Vein endothelial cell (primary cell): ENCODE results near the gene KLHDC7B. TPM values are rescaled to one million over a fixed set of nuclear protein-coding genes. Genes with fewer than 3 reads are reported as not detected.

Experiments used
- total RNA-seq: library from RNA; depleted of rRNA; stranded (reverse); fragments of >200 nt; gene quantifications from 2 replicates; pipeline ENCODE4 v1.2.3, GENCODE V29; 2012

The KLHDC7B gene
- under 0.01 TPM in 1 of 2 replicates, not detected in the other for total RNA-seq

DNA sequence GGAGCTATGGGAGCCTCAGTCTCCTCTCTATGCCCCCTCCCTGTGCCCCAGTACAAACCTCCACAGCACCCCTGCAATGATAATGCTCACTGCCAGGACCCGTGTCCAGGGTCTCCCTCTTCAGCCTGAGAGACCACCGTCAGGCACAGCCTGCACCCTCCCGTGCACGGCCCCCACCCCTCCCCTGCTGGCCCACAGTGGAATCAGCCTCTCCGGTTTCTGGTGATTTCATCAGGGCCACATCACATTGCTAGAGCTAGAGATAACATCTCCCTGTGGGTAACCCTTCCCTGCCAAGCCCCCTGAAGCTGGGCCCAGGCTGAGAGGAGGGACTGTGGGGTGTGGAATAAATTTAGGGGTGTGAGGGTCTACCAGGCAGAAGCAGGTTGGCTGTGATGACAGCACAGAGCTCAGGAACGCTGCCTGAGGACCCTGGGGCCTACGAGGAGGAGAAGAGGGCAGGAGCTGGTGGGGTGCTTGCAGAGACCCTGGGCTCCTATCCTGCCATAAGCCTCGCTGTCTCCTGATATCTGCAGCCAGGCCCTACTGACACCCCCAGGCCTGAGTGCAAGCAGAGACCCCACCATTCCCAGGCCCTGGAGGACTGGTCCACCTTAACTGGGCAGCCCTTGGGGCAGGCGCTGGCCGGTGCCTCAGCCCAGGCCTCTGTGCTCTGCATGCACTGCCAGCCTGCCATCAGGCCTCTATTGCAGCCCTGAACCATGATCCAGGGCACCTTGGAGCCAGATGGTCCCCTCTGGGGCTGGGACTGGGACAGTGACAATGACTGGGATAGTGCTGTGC lies at the start of gene KLHDC7B:
KLHDC7B (plus strand) TSS at position 378 of the 804 bp plus-strand sequence; CDS start at position 723, 345 bp downstream.

DNA sequence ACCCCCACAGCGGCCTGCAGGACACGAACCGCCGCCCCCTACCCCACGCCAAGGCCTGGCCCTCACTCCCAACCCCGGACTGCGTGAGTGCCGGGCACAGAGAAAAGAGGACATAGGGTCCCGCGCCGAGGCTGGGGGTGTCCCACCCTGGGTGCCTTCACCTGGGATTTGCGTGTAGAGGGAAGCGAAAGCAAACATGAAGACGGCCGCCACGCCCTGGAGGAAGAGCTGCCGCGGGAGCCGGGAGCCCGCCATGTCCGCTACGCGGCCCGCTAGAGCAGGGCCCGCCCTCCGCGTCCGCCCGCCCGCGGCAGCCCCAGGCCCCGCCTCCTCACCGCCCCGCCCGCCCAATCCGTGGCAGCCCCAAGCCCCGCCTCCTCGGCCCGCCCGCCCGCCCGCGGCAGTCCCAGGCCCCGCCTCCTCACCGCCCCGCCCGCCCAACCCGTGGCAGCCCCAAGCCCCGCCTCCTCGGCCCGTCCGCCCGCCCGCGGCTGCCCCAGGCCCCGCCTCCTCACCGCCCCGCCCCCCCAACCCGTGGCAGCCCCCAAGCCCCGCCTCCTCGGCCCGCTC lies 38.2 kb upstream of the KLHDC7B start, which contains the start of gene LMF2:
LMF2 (minus strand) TSS at position 282 of the 570 bp plus-strand sequence; CDS start at position 255, 27 bp downstream.

DNA sequence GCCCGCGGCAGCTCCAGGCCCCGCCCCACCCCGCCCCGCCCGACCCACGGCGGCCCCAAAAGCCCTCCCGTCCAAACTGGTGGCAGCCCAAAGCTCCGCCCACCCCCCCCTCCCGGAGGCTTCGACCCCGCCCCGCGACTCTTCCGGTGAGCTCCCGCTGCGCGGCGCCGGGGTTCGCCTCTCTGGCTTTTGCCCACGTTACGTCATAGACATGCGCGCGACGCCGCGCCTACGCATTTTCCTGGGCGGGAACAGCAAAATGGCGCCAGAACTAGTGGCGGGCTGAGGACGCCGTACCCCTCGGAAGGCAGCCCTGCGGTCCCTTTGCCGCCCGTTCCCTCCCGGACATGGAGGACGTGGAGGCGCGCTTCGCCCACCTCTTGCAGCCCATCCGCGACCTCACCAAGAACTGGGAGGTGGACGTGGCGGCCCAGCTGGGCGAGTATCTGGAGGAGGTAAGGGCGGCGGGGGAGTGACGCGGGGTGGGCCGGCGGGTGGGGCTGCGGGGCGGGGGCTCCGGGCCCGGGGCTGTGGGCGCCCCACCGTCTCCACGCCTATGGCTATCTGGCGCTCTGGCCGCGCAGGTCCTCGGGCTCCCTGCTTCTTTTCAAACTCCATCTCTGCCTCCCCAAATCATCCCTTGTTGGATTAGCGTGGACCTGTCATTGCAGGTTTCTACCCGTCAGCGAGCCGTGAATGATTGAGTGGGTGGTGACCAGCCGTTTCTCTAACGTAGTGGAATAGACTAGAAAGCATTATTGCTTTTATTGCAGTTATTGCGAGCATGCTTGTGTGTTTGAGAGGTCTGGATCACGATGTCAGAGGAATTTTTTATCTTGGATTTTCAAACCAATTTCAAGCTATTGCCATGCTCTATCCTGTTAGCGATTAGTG lies 37.5 kb upstream of the KLHDC7B start, which contains the start of gene NCAPH2:
NCAPH2 (plus strand) TSS at position 234 of the 894 bp plus-strand sequence; CDS start at position 348, 114 bp downstream.

DNA sequence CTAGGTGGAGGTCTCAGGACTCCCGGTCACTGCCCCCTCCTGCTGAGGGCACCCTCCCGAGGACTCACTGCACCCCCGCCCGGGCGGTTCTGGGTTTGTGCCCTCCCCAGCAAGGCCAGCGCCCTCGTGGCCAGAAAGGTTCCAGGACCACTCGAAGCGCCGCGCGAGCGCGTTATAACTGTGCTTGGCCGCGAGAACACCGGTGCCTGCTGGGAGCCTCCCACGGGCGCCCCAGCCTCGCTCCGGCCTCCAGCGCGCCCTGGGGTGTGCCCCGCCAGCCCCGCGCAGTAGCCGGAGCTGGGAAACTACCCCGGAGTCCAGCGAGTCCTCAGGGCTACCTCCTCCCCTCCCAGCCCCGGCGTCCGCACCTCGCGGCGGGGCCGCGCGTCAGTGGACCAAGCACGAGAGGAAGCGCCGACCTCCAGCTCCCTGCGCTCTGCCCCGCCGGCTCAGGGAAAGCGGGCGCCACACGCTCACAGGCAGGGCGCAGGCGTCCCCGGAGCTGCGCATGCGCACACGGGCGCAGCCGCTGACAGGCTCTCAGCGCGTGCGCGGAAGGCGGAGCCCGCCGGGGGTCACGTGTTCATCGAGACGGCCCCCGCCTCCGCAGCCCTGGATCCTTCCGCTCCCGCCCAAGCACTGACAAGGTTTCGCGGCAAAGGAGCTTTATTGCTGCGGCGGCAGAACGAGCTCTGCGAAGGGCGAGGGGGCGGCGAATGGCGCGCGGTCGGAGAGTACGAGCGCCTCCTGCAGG lies 20.4 kb upstream of the KLHDC7B start, which contains the start of gene SCO2:
SCO2 (minus strand) TSS at position 495 of the 754 bp plus-strand sequence. CDS start 1,187 bp downstream, outside the sequence.

DNA sequence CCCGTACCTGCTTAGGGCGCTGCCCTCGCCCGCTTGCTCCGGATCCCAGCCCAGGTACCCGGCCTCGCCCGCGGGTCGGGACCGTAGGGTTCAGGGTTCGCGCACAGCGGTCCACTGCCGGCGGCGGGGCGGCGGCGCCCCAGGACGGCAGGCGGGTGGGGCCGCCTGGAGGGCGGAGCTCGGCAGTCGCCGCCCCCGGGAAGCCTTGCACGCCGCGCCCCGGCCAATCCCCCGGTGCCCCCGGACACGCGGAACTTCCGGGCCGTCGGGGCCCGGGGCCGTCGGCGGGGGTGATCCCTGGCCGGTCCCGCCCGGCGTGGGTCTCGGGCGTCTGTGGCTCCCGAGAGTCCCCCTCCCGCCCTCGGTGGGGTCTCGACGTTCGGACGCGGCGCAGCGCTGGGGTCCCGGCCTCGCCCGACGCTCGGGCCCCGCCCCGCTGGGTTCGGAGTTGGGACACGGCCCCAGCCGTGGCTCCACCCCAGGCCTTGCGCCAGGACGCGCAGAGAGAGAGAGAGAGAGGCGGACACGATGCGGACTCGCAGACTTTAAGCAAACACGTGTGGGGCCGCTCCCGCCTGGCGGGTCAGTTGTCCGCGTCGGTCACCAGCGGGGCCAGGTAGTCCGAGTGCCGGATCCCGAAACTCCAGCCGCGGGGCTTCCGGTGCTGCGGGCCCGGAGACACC lies 15.7 kb upstream of the KLHDC7B start, which contains the start of gene TYMP:
TYMP (minus strand) TSS at position 116 of the 683 bp plus-strand sequence. CDS start 303 bp downstream, outside the sequence.

DNA sequence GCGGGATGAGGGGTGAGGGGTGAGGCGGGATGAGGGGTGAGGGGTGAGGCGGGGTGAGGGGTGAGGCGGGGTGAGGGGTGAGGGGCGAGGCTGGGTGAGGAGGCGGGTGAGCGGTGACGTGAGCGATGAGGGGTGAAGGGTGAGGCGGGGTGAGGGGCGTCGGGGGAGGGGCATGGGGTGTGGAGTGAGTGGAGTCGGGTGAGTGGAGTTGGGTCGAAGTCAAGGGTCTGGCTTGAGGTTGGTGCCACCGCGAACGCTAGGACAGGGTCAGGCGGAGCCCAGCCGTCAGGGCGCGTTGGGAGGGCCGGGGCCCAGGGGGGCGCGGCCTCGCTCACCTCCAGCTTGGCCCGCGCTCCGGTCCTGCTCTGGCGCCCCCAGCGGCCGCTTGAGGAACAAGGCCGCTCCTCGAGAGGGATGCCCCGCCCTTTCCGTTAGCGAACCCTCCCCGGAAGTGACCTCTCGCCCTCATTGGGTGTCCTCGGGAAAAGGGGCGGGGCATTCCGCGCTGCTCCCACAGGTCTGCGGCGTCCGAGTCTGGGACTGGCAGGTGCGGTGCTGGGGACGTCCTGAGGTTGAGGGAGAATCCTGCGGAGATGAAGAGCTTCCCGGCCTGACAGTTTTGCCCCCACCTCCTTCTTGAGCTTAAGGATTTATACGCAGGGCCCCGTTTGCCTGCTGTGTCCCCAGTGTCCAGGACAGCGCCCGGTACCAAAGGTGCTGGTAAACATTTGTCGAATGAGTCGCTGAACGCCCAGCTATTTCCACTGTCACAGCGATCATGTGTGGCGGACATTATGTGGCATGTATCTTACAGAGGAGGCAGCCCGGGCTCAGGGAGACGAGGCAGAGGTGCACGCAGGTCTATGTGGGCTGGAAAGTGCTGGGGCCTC lies 17.1 kb downstream of the KLHDC7B start, which contains the start of gene SYCE3:
SYCE3 (minus strand) TSS at position 397 of the 890 bp plus-strand sequence. CDS start 6,514 bp downstream, outside the sequence.

DNA sequence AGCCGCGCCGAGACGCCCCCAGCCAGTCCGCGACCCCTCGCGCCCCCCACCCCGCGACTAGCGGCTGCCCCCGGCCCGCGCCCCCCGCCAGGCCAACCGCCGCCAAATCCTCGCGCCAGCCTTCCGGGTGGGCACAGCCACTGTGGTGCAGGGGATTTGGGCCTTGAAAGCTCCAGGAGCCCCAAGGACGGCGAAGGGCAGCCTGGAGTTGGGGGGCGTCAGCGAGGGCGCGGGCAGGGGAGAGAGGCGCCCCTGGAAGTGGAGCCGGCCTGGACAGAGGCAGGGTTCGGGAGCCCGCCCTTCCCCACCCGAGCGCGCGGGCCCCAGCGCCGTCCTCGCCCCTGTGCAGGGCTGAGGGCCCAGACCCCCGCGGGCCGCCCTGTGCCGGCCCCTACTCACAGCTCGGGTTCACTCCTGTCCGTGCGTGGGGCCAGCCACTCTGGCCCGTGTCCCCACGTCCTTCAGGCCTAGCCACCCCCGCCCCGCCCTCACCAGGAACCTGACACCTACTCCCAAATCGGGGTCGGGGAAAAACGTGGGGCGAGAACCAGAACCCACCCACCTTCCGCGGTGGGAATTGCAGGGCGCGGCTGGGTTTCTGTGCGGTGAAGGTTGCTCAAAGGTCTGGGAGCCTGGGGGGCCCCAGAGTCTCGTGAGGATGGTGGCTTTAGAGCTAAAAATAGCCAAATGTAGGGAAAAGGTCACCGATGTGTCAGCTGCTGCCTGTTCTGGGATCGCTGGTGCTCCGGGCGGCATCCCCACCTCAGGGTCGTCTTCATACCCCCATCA lies 32.5 kb downstream of the KLHDC7B start, which contains the start of gene CPT1B:
CPT1B (minus strand) TSS at position 441 of the 789 bp plus-strand sequence. CDS start 512 bp downstream, outside the sequence.

DNA sequence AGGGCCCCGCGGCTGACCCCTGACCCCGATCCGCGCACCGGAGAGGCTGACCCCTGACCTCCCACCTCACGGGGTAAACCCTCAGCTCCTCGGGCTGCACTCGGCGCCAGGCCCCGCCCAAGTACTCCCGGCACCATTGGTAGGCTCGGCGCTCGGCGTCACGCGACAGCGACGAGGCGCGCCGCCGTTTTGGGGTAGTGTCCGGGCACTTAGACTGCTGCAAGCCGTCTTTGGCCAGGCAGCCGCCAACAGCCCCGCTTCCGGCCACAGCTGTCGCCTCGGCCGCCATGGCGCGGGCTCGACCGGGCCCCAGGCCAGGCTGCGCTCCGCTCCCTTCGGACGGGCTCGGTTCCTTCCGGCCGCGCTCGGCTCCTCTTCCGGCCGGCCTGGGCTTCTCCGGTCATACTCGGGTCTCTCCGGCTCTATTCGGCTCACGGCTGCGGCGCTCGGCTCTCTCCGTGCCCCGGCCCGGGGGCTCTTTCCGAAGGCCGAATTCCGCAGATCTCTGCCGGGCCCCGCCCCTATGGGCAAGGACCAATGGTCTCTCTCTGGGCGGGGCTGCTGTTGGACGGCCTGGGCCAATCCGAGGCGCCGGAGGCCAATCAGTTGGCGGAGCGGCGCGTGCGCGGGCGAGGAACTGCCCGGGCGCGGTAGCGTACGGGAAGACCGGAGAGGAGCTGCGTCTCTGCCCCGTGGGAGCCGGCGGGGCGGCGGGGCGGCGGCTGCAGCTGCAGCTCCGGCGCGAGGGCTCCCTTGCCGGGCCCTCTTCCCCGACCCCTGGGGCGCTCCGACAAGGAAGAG lies 37.0 kb downstream of the KLHDC7B start, which contains the start of gene CHKB:
CHKB (minus strand) TSS at position 357 of the 801 bp plus-strand sequence; CDS start at position 289, 68 bp downstream.

DNA sequence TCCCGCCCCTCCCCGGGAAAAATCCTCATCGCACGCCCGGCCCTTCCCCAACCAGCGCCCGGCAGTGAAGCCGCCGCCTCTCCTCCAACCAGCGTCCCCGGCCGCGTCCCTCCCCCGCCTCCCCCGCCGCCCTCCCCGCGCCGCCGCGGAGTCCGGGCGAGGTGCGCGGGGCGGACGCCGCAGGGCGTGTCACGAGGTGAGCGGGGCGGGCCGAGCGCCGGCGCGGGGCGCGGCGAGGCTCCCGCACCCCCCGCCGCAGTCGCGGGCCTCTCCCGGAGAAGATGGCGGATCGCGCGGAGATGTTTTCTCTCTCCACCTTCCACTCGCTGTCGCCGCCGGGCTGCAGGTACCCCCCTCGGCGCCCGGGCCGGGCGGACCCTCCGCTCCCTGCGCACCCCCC lies 54.8 kb downstream of the KLHDC7B start, which contains the start of gene MAPK8IP2:
MAPK8IP2 (plus strand) TSS at position 256 of the 400 bp plus-strand sequence; CDS start at position 282, 26 bp downstream.

Other genes starting within 250 kb of the KLHDC7B start
- gene PLXNB2, start 238.3 kb upstream of the KLHDC7B start, total RNA-seq: 92.4 and 113 TPM in 2 replicates
- gene DENND6B, start 218.9 kb upstream of the KLHDC7B start, total RNA-seq: 2.1 and 4.2 TPM in 2 replicates
- gene PPP6R2, start 202.6 kb upstream of the KLHDC7B start, total RNA-seq: 59.3 and 77.4 TPM in 2 replicates
- gene SBF1, start 70.9 kb upstream of the KLHDC7B start, total RNA-seq: 50.7 and 68.9 TPM in 2 replicates
- gene ADM2, start 64.4 kb upstream of the KLHDC7B start, total RNA-seq: 0.48 and 0.65 TPM in 2 replicates
- not detected in 2 replicates for gene MIOX, start 59.0 kb upstream of the KLHDC7B start, total RNA-seq
- 43.1 and 52.6 TPM in 2 replicates for gene LMF2, start 38.2 kb upstream of the KLHDC7B start, total RNA-seq
- 27.8 and 31.7 TPM in 2 replicates for gene NCAPH2, start 37.7 kb upstream of the KLHDC7B start, total RNA-seq
- 2.9 and 3.2 TPM in 2 replicates for gene SCO2, start 20.3 kb upstream of the KLHDC7B start, total RNA-seq
- gene TYMP, start 15.9 kb upstream of the KLHDC7B start, total RNA-seq: 5.5 and 9.5 TPM in 2 replicates
- not detected in 2 replicates for gene SYCE3, start 17.0 kb downstream of the KLHDC7B start, total RNA-seq
- 2.0 and 2.5 TPM in 2 replicates for gene CPT1B, start 32.5 kb downstream of the KLHDC7B start, total RNA-seq
- 32.6 and 36.6 TPM in 2 replicates for gene CHKB, start 37.0 kb downstream of the KLHDC7B start, total RNA-seq
- gene MAPK8IP2, start 54.9 kb downstream of the KLHDC7B start, total RNA-seq: 0.10 and 0.33 TPM in 2 replicates
- 20.8 and 41.5 TPM in 2 replicates for gene ARSA, start 82.3 kb downstream of the KLHDC7B start, total RNA-seq
- 29.8 and 43.8 TPM in 2 replicates for gene SHANK3, start 126.9 kb downstream of the KLHDC7B start, total RNA-seq
- 0.38 and 1.3 TPM in 2 replicates for gene ACR, start 192.3 kb downstream of the KLHDC7B start, total RNA-seq
- 13.5 and 16.0 TPM in 2 replicates for gene RABL2B, start 237.7 kb downstream of the KLHDC7B start, total RNA-seq